SU-DHL-6 (cell line): ENCODE results near the gene DTD2.

Experiments
- H2AFZ ChIP-seq: fragments of 200-600 bp; sonication (generic); 2 replicates; pipeline ENCODE4 v1.6.1; 2014; ENCODE audit warnings: low read depth, mild to moderate bottlenecking, moderate library complexity, mixed read lengths, antibody characterized with exemption, low read length; ENCODE audit not compliant: severe bottlenecking
- H3F3A ChIP-seq: fragments of 200-600 bp; shearing (Covaris generic); 2 replicates; pipeline ENCODE4 v1.6.0; 2016; ENCODE audit warnings: antibody characterized with exemption, mild to moderate bottlenecking; ENCODE audit not compliant: insufficient read depth
- H3K27ac ChIP-seq: fragments of 200-600 bp; sonication (generic); 2 replicates; pipeline ENCODE4 v1.5.1; 2016; ENCODE audit warnings: low read depth, mild to moderate bottlenecking, low read length, moderate library complexity, mixed read lengths
- H3K27me3 ChIP-seq: fragments of 200-600 bp; sonication (generic), shearing (Covaris generic); 2 replicates; pipeline ENCODE4 v1.6.0; 2014; ENCODE audit warnings: mild to moderate bottlenecking, low read length
- H3K36me3 ChIP-seq: fragments of 200-600 bp; sonication (generic); 2 replicates; pipeline ENCODE4 v1.6.1; 2014; ENCODE audit warnings: mild to moderate bottlenecking, low read length, mixed read lengths
- H3K4me2 ChIP-seq: fragments of 300-600, 200-600 bp; shearing (Covaris generic), sonication (generic); 2 replicates; pipeline ENCODE4 v1.6.0; 2014; ENCODE audit warnings: low read length, low read depth, mild to moderate bottlenecking; ENCODE audit not compliant: poor library complexity, severe bottlenecking
- H3K4me3 ChIP-seq: fragments of 200-600 bp; sonication (generic); 2 replicates; pipeline ENCODE4 v1.5.1; 2014; ENCODE audit warnings: antibody characterized with exemption, low read length, mild to moderate bottlenecking, mixed read lengths; ENCODE audit not compliant: insufficient read depth, poor library complexity, severe bottlenecking
- H3K79me2 ChIP-seq: fragments of 200-600 bp; sonication (generic); 2 replicates; pipeline ENCODE4 v1.6.1; 2014; ENCODE audit warnings: mild to moderate bottlenecking, low read length, moderate library complexity; ENCODE audit not compliant: insufficient read depth
- H3K9ac ChIP-seq: fragments of 200-600 bp; sonication (generic); 2 replicates; pipeline ENCODE4 v1.7.0; 2014; ENCODE audit warnings: mild to moderate bottlenecking, low read length
- H3K9me2 ChIP-seq: fragments of 200-600 bp; sonication (generic); replicated peaks from 2 replicates; pipeline ENCODE4 v1.6.1; 2014; ENCODE audit warnings: low read length; ENCODE audit not compliant: insufficient read depth
- H3K9me3 ChIP-seq: fragments of 200-600 bp; sonication (generic); 2 replicates; pipeline ENCODE4 v1.6.1; 2014; ENCODE audit warnings: low read length, mixed read lengths; ENCODE audit not compliant: insufficient read depth
- H4K20me1 ChIP-seq: fragments of 200-600 bp; sonication (generic); 2 replicates; pipeline ENCODE4 v1.6.1; 2014; ENCODE audit warnings: low read depth, mild to moderate bottlenecking, antibody characterized with exemption, low read length, moderate library complexity, mixed read lengths
- EZH2phosphoT487 ChIP-seq: fragments of 200-600 bp; sonication (generic), shearing (Covaris generic); conservative IDR thresholded peaks from 2 replicates; pipeline ENCODE4 v1.6.1; 2018; ENCODE audit warnings: mild to moderate bottlenecking, antibody characterized with exemption, low read length, moderate library complexity, mixed read lengths
- TF ChIP-seq, protein P1 (sequence below): fragments of 200-600 bp; sonication (generic); IDR thresholded peaks from one replicate; pipeline ENCODE4 v1.5.1; 2017; ENCODE audit warnings: antibody characterized with exemption, mild to moderate bottlenecking, low read length, moderate library complexity; ENCODE audit not compliant: insufficient read depth, poor library complexity, severe bottlenecking

DTD2 gene

GRCh38 chr14:31486764-31487163, 29.5 kb upstream of the DTD2 start:
- no peak overlapping the region for H3K27ac ChIP-seq
- TF ChIP-seq, protein P1, sequence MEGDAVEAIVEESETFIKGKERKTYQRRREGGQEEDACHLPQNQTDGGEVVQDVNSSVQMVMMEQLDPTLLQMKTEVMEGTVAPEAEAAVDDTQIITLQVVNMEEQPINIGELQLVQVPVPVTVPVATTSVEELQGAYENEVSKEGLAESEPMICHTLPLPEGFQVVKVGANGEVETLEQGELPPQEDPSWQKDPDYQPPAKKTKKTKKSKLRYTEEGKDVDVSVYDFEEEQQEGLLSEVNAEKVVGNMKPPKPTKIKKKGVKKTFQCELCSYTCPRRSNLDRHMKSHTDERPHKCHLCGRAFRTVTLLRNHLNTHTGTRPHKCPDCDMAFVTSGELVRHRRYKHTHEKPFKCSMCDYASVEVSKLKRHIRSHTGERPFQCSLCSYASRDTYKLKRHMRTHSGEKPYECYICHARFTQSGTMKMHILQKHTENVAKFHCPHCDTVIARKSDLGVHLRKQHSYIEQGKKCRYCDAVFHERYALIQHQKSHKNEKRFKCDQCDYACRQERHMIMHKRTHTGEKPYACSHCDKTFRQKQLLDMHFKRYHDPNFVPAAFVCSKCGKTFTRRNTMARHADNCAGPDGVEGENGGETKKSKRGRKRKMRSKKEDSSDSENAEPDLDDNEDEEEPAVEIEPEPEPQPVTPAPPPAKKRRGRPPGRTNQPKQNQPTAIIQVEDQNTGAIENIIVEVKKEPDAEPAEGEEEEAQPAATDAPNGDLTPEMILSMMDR = no peak
- no peak for TF ChIP-seq EZH2phosphoT487
- no peak overlapping the region for H3K9ac ChIP-seq
- H3K27me3 ChIP-seq = no peaks in the 10 kb centered on the region
- no peaks in the 10 kb centered on the region for H3F3A ChIP-seq
- H3K79me2 ChIP-seq = no peaks in the 10 kb centered on the region
- H3K4me3 ChIP-seq = no peak overlapping the region
- H4K20me1 ChIP-seq = no peaks in the 10 kb centered on the region
- H2AFZ ChIP-seq = no peak overlapping the region
- no peak overlapping the region for H3K4me2 ChIP-seq
- no peaks in the 10 kb centered on the region for H3K36me3 ChIP-seq
- no peaks in the 10 kb centered on the region for H3K9me2 ChIP-seq
- no peaks in the 10 kb centered on the region for H3K9me3 ChIP-seq

DNA sequence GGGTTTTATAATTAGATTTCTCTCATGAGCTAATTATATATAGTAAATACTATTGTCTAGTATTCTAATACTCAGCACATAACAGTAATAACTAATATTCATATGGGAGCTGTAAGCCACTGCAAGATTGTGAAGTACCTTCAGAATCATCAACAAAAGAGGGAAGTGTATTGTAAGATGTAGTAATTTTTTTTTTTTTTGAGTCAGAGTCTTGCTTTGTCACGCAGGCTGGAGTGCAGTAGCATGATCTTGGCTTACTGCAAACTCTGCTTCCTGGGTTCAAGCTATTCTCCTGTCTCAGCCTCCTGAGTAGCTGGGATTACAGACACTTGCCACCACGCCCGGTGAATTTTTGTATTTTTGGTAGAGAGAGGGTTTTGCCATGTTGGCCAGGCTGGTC, 27.4 kb upstream of the DTD2 start:
- Histone ChIP-seq H3F3A (no peaks in the 10 kb centered on the region), H3K27me3 (no peaks in the 10 kb centered on the region), H3K9me3 (no peaks in the 10 kb centered on the region), H2AFZ (no peak overlapping the region), H3K36me3 (no peaks in the 10 kb centered on the region), H3K4me3 (no peak overlapping the region), H4K20me1 (no peaks in the 10 kb centered on the region), H3K79me2 (no peaks in the 10 kb centered on the region), H3K9ac (no peak overlapping the region), H3K27ac (no peak overlapping the region), H3K9me2 (no peaks in the 10 kb centered on the region), H3K4me2 (no peak overlapping the region)
- TF ChIP-seq EZH2phosphoT487 = no peak
- TF ChIP-seq, protein P1 = no peak

- no peaks in the 10 kb centered on the region for H3K79me2 ChIP-seq
- H2AFZ ChIP-seq = no peak overlapping the region
- H3K27me3 ChIP-seq = no peaks in the 10 kb centered on the region
- H3K36me3 ChIP-seq = no peaks in the 10 kb centered on the region
- no peaks in the 10 kb centered on the region for H3K9me2 ChIP-seq
- no peaks in the 10 kb centered on the region for H3F3A ChIP-seq
- no peak overlapping the region for H3K4me3 ChIP-seq
- H3K27ac ChIP-seq = no peak overlapping the region
- no peaks in the 10 kb centered on the region for H4K20me1 ChIP-seq
- TF ChIP-seq, protein P1 = no peak
- no peak for TF ChIP-seq EZH2phosphoT487
- H3K9ac ChIP-seq = no peak overlapping the region
- H3K9me3 ChIP-seq = no peaks in the 10 kb centered on the region
- H3K4me2 ChIP-seq = no peak overlapping the region
These were observed 22.9 kb upstream of the DTD2 start for GRCh38 chr14:31480156-31480555.

GRCh38 chr14:31479027-31479426, 21.7 kb upstream of the DTD2 start:
- H3K9ac ChIP-seq = no peak overlapping the region
- H3K79me2 ChIP-seq = no peaks in the 10 kb centered on the region
- H3K27ac ChIP-seq = no peak overlapping the region
- no peak overlapping the region for H3K4me2 ChIP-seq
- H4K20me1 ChIP-seq = no peaks in the 10 kb centered on the region
- TF ChIP-seq, protein P1 = no peak
- no peak for TF ChIP-seq EZH2phosphoT487
- no peak overlapping the region for H3K4me3 ChIP-seq
- no peaks in the 10 kb centered on the region for H3K9me2 ChIP-seq
- no peaks in the 10 kb centered on the region for H3K36me3 ChIP-seq
- no peaks in the 10 kb centered on the region for H3K27me3 ChIP-seq
- no peak overlapping the region for H2AFZ ChIP-seq
- H3F3A ChIP-seq = no peaks in the 10 kb centered on the region
- H3K9me3 ChIP-seq = no peaks in the 10 kb centered on the region
